OCI-LY3 (cell line): ENCODE data around the gene TMEM59L.

ENCODE experiments used
- H2AFZ ChIP-seq: fragments of 200-600, 300-600 bp; shearing (Covaris generic); 2 replicates; pipeline ENCODE4 v1.6.0; 2014; ENCODE audit warnings: antibody characterized with exemption, low read depth, low read length
- H3K27ac ChIP-seq: fragments of 200-600, 300-600 bp; sonication (generic); 2 replicates; pipeline ENCODE4 v1.5.1; 2014; ENCODE audit warnings: mild to moderate bottlenecking, low read length, moderate library complexity, mixed read lengths
- H3K27me3 ChIP-seq: fragments of 200-600, 300-600 bp; sonication (generic); 2 replicates; pipeline ENCODE4 v1.6.1; 2014; ENCODE audit warnings: low read depth, low read length, mixed read lengths
- H3K36me3 ChIP-seq: fragments of 200-600, 300-600 bp; sonication (generic); replicated peaks from 2 replicates; pipeline ENCODE3; 2014; ENCODE audit warnings: low read depth, low read length, mixed read lengths
- H3K4me1 ChIP-seq: fragments of 300-600, 200-600 bp; sonication (generic); 2 replicates; pipeline ENCODE4 v1.6.1; 2014; ENCODE audit warnings: low read length, mixed read lengths
- H3K4me2 ChIP-seq: fragments of 200-600, 300-600 bp; sonication (generic); 2 replicates; pipeline ENCODE4 v1.6.1; 2014; ENCODE audit warnings: low read length, mixed read lengths
- H3K4me3 ChIP-seq: fragments of 300-600, 200-600 bp; sonication (generic); 2 replicates; pipeline ENCODE4 v1.5.1; 2014; ENCODE audit warnings: antibody characterized with exemption, mild to moderate bottlenecking, low read length, moderate library complexity
- H3K79me2 ChIP-seq: fragments of 300-600, 200-600 bp; shearing (Covaris generic); 2 replicates; pipeline ENCODE4 v1.6.1; 2014; ENCODE audit warnings: mild to moderate bottlenecking, low read length, mixed read lengths
- H3K9ac ChIP-seq: fragments of 300-600, 200-600 bp; shearing (Covaris generic); 2 replicates; pipeline ENCODE4 v1.6.0; 2014; ENCODE audit warnings: mild to moderate bottlenecking, low read length, moderate library complexity
- H3K9me3 ChIP-seq: fragments of 200-600, 300-600 bp; shearing (Covaris generic); 2 replicates; pipeline ENCODE4 v1.6.1; 2014; ENCODE audit warnings: low read length, mixed read lengths; ENCODE audit not compliant: insufficient read depth
- H4K20me1 ChIP-seq: fragments of 200-600, 300-600 bp; sonication (generic); 2 replicates; pipeline ENCODE4 v1.6.1; 2016; ENCODE audit warnings: low read length, mixed read lengths; ENCODE audit not compliant: insufficient read depth
- CTCF ChIP-seq: fragments of 200-600, 300-600 bp; sonication (generic); IDR thresholded peaks from 2 replicates; pipeline ENCODE4 v1.5.1; 2014; ENCODE audit warnings: antibody characterized with exemption, low read length, low read depth
- EZH2phosphoT487 ChIP-seq: fragments of 200-600 bp; shearing (Covaris generic); IDR thresholded peaks from 2 replicates; pipeline ENCODE4 v1.6.1; 2018; ENCODE audit warnings: antibody characterized with exemption, mixed run types, low read depth

Gene TMEM59L

GRCh38 chr19:18612772-18613588, at the start of gene TMEM59L:
TMEM59L (plus strand) TSS chr19:18612870; CDS start chr19:18612959, 89 bp downstream.
- Histone ChIP-seq H4K20me1 (no peaks in the 10 kb centered on the region), H3K27ac (no peak within 1 kb of the TSS), H3K4me3 (peak within 1 kb of the TSS; percentile 73), H3K36me3 (no peaks in the 10 kb centered on the region), H3K9me3 (no peaks in the 10 kb centered on the region), H3K4me2 (peak within 1 kb of the TSS; percentile 47), H3K79me2 (no peaks in the 10 kb centered on the region), H3K4me1 (no peaks in the 10 kb centered on the region), H2AFZ (no peak within 1 kb of the TSS; the same call in 1 of the 2 replicates), H3K9ac (no peak within 1 kb of the TSS), H3K27me3 (peaks cover 42% of the 10 kb centered on the region)
- TF ChIP-seq EZH2phosphoT487 (no peak), CTCF (no peak)

GRCh38 chr19:18566953-18567352, 45.7 kb upstream of the TMEM59L start:
- Histone ChIP-seq H3K9me3 (no peaks in the 10 kb centered on the region), H3K9ac (no peak overlapping the region), H3K27me3 (no peaks in the 10 kb centered on the region), H3K4me2 (no peak overlapping the region), H3K4me1 (peaks cover 3% of the 10 kb centered on the region; the same call in 1 of the 2 replicates), H3K36me3 (peaks cover 38% of the 10 kb centered on the region), H3K4me3 (no peak overlapping the region), H3K27ac (no peak overlapping the region), H2AFZ (no peak overlapping the region), H3K79me2 (peaks cover 4% of the 10 kb centered on the region), H4K20me1 (no peaks in the 10 kb centered on the region)
- TF ChIP-seq EZH2phosphoT487 (no peak), CTCF (no peak)

- Histone ChIP-seq H3K27me3 (no peaks in the 10 kb centered on the region), H3K4me3 (no peak overlapping the region), H3K9me3 (no peaks in the 10 kb centered on the region), H4K20me1 (peaks cover 11% of the 10 kb centered on the region), H3K36me3 (peaks cover 41% of the 10 kb centered on the region), H3K9ac (no peak overlapping the region), H3K4me1 (peaks cover 12% of the 10 kb centered on the region), H3K4me2 (no peak overlapping the region), H3K27ac (no peak overlapping the region), H3K79me2 (peaks cover 18% of the 10 kb centered on the region), H2AFZ (no peak overlapping the region)
- TF ChIP-seq CTCF: no peak
- TF ChIP-seq EZH2phosphoT487: no peak
Observed at GRCh38 chr19:18568367-18568766, 44.3 kb upstream of the TMEM59L start.

- Histone ChIP-seq H3K4me3 (peak within 1 kb of the TSS; percentile 80), H3K27me3 (no peaks in the 10 kb centered on the region), H3K36me3 (peaks cover 61% of the 10 kb centered on the region), H3K4me2 (peak within 1 kb of the TSS; percentile 98), H3K9ac (peak within 1 kb of the TSS; percentile 91), H3K9me3 (no peaks in the 10 kb centered on the region), H4K20me1 (peaks cover 13% of the 10 kb centered on the region), H3K27ac (peak within 1 kb of the TSS; percentile 65), H3K79me2 (peaks cover 26% of the 10 kb centered on the region), H3K4me1 (peaks cover 28% of the 10 kb centered on the region), H2AFZ (0 out of 2 replicates have a peak within 1 kb of the TSS, but pooled peaks have one; percentile 13)
- no peak for TF ChIP-seq EZH2phosphoT487
- no peak for TF ChIP-seq CTCF
Observed at GRCh38 chr19:18571564-18572344, 40.9 kb upstream of the TMEM59L start, which contains the start of gene UBA52. UBA52 (plus strand) TSS chr19:18571857; CDS start chr19:18573301, 1,444 bp downstream.
